ENCODE results near the gene RNF223.
"Not testable (repeated sequence)": the region's sequence is repeated elsewhere in the genome, so short reads cannot be mapped to it uniquely, and the experiment has no call there.

The RNF223 gene

GRCh38 chr1:1058088-1058905 lies 15.8 kb downstream of the RNF223 start:
- DNase-seq = no peak

- not testable (repeated sequence) for DNase-seq
These were observed 16.4 kb downstream of the RNF223 start for GRCh38 chr1:1057769-1058087.

- DNase-seq = no peak
These were observed 18.0 kb downstream of the RNF223 start for GRCh38 chr1:1055841-1056736.

- DNase-seq = no peak
These were observed 19.1 kb downstream of the RNF223 start for GRCh38 chr1:1054971-1055370.

GRCh38 chr1:1054099-1054700 lies 19.9 kb downstream of the RNF223 start:
- DNase-seq = no peak

- DNase-seq = no peak
These were observed 20.4 kb downstream of the RNF223 start for GRCh38 chr1:1053682-1054081.

GRCh38 chr1:1053022-1053421 lies 21.1 kb downstream of the RNF223 start:
- no peak for DNase-seq

GRCh38 chr1:1052003-1052840 lies 21.9 kb downstream of the RNF223 start:
- DNase-seq = no peak

GRCh38 chr1:1051127-1051810 lies 22.8 kb downstream of the RNF223 start:
- DNase-seq = no peak

GRCh38 chr1:1050577-1051052 lies 23.5 kb downstream of the RNF223 start:
- DNase-seq = no peak

- DNase-seq = no peak
These were observed 24.6 kb downstream of the RNF223 start for GRCh38 chr1:1049318-1050165.

GRCh38 chr1:1048765-1049164 lies 25.3 kb downstream of the RNF223 start:
- DNase-seq = no peak

- DNase-seq = no peak
These were observed 26.1 kb downstream of the RNF223 start for GRCh38 chr1:1047963-1048362.

GRCh38 chr1:1047407-1047806 lies 26.7 kb downstream of the RNF223 start:
- DNase-seq = no peak

- no peak for DNase-seq
These were observed 27.3 kb downstream of the RNF223 start for GRCh38 chr1:1046767-1047166.

GRCh38 chr1:1046243-1046642 lies 27.9 kb downstream of the RNF223 start:
- no peak for DNase-seq

- DNase-seq = no peak
These were observed 29.0 kb downstream of the RNF223 start for GRCh38 chr1:1045129-1045528.

GRCh38 chr1:1044455-1045078 lies 29.5 kb downstream of the RNF223 start:
- no peak for DNase-seq

GRCh38 chr1:1043921-1044320 lies 30.2 kb downstream of the RNF223 start:
- DNase-seq = no peak

GRCh38 chr1:1043411-1043810 lies 30.7 kb downstream of the RNF223 start:
- DNase-seq = no peak

- DNase-seq = no peak
These were observed 31.3 kb downstream of the RNF223 start for GRCh38 chr1:1042835-1043234.
